Stimulated activated memory B cell treated with anti-CD40 and anti-IgM and Interleukin-4, amounts not matched to agents 10 μg/mL and 1 μg/mL and 100 μg/mL, for 72 hours (primary cell): ENCODE measurements around the gene RAB15.
A peak's percentile ranks its signal among the peaks of the same experiment; 100 is the strongest.

Experiments
- ATAC-seq: fragments of 150-1000 bp; cut with Tn5 transposase; 2 replicates; pipeline ENCODE4 v1.10.0; 2021
- H3K27ac Mint-ChIP-seq: one replicate; pipeline ENCODE4 v1.8.0; 2022; ENCODE audit warnings: mild to moderate bottlenecking, mixed read lengths
- H3K27me3 Mint-ChIP-seq: one replicate; pipeline ENCODE4 v1.8.0; 2022; ENCODE audit warnings: mixed read lengths
- H3K36me3 Mint-ChIP-seq: one replicate; pipeline ENCODE4 v1.8.0; 2022; ENCODE audit warnings: mixed read lengths
- H3K4me1 Mint-ChIP-seq: one replicate; pipeline ENCODE4 v1.8.0; 2022; ENCODE audit warnings: mixed read lengths
- H3K4me3 Mint-ChIP-seq: one replicate; pipeline ENCODE4 v1.8.0; 2022; ENCODE audit warnings: mild to moderate bottlenecking, moderate library complexity, mixed read lengths
- H3K9me3 Mint-ChIP-seq: one replicate; pipeline ENCODE4 v1.8.0; 2022; ENCODE audit warnings: mixed read lengths

The RAB15 gene

DNA sequence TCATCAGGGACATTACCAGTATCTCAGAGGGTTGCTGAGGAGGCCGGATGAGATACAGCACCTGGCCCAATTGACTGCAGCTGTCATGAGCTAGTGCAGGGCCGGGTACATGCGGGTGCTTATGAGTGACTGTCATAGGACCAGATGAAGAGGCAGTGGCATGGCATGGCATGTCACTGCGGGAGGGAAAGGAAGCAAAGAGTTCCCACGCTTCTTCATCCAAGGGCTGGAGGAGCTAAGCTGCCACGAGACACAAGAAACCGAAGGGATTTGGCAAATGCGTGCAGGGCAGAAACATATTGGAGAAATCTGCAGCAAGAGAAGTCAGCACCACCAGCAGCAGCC, 18.9 kb downstream of the RAB15 start:
- no peaks in the 10 kb centered on the region for H3K9me3 Mint-ChIP-seq
- peak overlapping the region; percentile 69 for H3K27ac Mint-ChIP-seq
- no peak for ATAC-seq
- no peaks in the 10 kb centered on the region for H3K27me3 Mint-ChIP-seq
- no peak overlapping the region for H3K4me3 Mint-ChIP-seq
- H3K4me1 Mint-ChIP-seq: peaks cover 15% of the 10 kb centered on the region
- peaks cover 29% of the 10 kb centered on the region for H3K36me3 Mint-ChIP-seq

DNA sequence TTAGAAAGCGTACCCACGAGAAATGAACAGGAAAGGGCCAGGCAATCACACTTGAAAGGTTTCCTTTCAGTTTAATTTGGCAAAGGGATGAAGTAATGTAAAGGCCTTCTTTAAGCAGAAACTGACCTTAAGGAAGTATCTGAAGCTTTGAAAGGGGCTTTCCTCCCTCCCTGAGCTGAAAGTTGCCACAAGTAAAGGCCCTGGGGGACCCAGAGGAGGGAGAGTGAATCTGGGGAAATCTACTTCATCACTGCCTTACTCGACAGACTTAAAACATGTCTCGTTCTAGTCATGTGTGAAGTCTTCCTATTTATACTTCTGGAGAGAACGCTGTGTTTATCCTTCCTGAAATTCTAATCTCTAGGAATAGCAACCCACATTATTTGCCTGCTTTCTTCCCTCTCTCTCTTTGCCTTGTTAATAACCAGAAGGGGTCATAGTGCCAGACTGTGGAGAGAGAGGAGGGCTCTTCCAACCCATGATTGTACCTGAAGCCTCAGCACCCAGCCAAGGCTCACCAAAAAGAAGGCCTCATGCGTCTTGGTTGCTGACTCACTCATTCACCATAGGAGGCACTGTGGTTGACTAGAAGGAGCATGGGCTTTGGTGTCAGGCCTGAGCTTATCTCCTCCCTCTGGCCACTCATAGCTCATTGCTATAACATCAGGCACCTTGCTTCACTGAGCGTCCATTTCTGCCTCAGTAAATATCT, 19.4 kb downstream of the RAB15 start:
- Mint-ChIP-seq H3K9me3 (no peaks in the 10 kb centered on the region), H3K4me1 (peaks cover 15% of the 10 kb centered on the region), H3K27ac (peak overlapping the region; percentile 69), H3K36me3 (peaks cover 35% of the 10 kb centered on the region), H3K4me3 (peak overlapping the region; percentile 8), H3K27me3 (no peaks in the 10 kb centered on the region)
- peak; percentile 82 for ATAC-seq

DNA sequence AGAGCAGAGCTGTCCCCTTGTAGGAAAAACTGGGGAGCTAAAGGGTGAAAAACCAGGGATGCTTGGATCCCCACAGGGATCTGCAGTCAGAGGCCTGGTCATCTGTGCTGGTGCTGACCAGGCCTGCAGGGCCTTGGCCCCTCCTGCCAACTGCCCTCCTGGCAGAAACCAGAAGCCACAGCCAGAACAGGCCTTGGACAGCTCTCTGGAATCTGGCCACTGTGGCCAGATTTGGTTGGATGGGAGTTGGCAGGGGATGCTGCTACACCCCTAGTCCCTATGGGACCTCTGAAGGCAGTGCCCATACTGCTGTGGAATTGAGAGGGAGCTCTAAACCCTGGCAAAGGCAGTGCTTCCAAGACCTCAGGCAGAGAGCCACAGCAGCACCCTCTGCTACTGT, 20.4 kb downstream of the RAB15 start:
- Mint-ChIP-seq H3K4me1 (peaks cover 15% of the 10 kb centered on the region), H3K27me3 (no peaks in the 10 kb centered on the region), H3K4me3 (no peak overlapping the region), H3K9me3 (no peaks in the 10 kb centered on the region), H3K27ac (no peak overlapping the region), H3K36me3 (peaks cover 44% of the 10 kb centered on the region)
- no peak for ATAC-seq

DNA sequence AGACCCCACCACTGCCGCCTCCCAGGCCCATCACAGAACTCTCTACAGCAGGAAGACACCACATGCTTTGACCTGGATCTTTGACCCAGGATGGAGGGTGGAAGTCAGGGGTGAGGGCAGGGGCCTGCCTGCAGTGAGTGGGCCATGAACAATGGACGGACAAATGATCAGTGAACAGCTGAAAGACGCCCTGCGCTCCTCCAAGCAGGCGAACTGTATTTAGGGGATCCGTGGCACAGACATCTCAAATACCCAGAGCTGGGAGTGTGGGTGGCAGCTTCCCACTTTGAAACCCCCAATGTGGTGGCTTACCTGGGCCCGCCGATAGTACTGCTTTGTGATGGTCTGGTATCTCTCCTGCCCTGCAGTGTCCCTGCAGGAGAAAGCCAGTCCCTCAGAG, 20.8 kb downstream of the RAB15 start:
- Mint-ChIP-seq H3K36me3 (peaks cover 48% of the 10 kb centered on the region), H3K4me1 (peaks cover 15% of the 10 kb centered on the region), H3K27me3 (no peaks in the 10 kb centered on the region), H3K9me3 (no peaks in the 10 kb centered on the region), H3K4me3 (no peak overlapping the region), H3K27ac (no peak overlapping the region)
- ATAC-seq: no peak

DNA sequence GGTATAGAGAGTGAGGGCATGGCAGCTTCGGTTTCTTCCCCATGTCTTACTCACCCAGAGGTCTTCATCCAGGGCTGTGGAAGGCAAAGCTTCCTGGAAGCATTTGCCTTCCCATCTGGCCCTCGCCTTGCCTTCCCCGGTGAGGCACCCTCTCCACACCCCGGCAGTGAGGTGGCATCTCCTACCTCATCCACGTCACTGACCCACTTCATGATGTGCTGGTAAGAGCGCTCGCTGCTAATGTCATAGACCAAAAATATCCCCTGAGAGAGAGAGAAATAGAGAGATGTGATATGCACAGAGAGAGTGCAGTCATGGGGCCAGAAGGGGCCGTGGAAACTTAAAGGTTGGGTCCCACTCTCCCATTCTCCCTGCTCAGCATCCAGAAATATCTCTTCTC, 21.2 kb downstream of the RAB15 start:
- Mint-ChIP-seq H3K4me3 (no peak overlapping the region), H3K27ac (no peak overlapping the region), H3K36me3 (peaks cover 52% of the 10 kb centered on the region), H3K9me3 (no peaks in the 10 kb centered on the region), H3K4me1 (peaks cover 15% of the 10 kb centered on the region), H3K27me3 (no peaks in the 10 kb centered on the region)
- no peak for ATAC-seq

DNA sequence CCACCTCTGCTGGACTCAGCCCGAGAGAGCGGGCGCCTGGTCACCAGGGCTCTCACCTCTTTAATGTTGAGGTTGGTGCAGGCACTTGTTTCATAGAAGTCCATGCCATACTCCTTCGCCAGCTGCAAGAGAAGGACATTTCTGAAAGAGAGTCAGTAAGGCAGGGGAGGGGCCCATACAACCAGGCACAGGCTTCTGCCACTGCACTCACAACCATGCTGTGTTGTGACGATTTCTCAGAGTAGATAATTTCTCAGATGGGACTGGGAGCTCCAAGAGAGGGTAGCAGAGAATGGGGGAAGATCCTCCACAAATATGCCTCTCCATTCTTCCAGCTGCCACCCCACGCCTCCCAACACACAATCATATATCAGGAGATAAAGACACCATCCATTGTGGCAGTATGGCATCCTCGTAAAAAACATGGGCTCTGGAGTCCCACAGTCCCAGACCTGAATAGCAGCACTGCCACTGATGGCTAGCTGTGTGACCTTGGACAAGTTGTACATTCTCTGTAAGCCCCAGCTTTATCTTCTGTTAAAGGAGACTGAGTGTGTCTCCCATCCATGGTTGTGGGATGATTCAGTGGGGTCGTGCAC, 23.4 kb downstream of the RAB15 start:
- H3K9me3 Mint-ChIP-seq: no peaks in the 10 kb centered on the region
- ATAC-seq: no peak
- H3K36me3 Mint-ChIP-seq: peaks cover 62% of the 10 kb centered on the region

DNA sequence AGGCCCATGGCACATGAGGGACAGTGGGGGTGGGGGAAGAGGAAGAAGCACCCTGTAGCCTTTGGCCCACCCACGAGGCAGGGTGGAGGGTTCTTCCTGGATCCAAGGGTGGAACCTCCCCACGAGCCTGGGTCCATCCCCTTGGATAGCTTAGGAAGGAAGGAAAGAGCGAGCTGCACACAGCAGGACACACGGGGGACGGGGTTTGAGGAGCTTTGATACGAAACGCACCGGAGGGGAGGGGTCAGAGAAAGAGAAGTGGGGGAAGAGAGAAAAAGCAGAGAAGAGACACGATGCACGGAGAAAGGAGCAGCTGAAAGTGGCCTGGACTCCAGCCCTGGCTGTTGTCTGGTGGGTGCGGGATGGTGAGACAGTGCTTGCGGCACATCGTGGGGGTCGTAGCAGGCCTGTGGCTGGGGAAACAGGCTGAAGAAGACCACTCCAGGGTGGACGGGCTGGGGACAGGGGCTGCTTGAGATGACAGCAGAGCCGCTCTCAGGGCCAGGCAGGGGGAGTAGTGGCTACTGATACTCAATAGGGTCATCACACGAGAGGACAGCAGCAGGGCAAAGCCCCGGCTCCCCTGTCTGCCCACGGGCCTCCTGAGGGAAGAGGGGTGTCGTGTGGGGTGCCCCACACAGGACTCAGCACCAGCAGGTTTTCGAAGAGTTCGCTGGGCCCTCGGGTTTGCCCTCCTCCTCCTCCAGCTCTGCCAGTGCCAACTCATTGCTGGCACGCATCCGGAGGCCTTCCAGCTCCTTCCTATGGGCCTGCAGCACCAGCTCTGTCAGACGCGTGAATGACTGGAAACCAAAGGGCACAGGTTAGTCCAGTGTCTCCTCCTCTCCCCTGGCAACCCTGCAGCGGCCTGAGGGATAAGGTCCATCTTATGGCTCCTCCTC, 24.2 kb downstream of the RAB15 start:
- Mint-ChIP-seq H3K27me3 (no peaks in the 10 kb centered on the region), H3K27ac (no peak overlapping the region), H3K9me3 (no peaks in the 10 kb centered on the region), H3K4me3 (no peak overlapping the region), H3K4me1 (peaks cover 25% of the 10 kb centered on the region), H3K36me3 (peaks cover 66% of the 10 kb centered on the region)
- no peak for ATAC-seq

More for the DNA sequence above, 23.4 kb downstream of the RAB15 start:
- no peaks in the 10 kb centered on the region for H3K27me3 Mint-ChIP-seq
- H3K27ac Mint-ChIP-seq: no peak overlapping the region
- H3K4me1 Mint-ChIP-seq: peaks cover 23% of the 10 kb centered on the region
- H3K4me3 Mint-ChIP-seq: no peak overlapping the region

DNA sequence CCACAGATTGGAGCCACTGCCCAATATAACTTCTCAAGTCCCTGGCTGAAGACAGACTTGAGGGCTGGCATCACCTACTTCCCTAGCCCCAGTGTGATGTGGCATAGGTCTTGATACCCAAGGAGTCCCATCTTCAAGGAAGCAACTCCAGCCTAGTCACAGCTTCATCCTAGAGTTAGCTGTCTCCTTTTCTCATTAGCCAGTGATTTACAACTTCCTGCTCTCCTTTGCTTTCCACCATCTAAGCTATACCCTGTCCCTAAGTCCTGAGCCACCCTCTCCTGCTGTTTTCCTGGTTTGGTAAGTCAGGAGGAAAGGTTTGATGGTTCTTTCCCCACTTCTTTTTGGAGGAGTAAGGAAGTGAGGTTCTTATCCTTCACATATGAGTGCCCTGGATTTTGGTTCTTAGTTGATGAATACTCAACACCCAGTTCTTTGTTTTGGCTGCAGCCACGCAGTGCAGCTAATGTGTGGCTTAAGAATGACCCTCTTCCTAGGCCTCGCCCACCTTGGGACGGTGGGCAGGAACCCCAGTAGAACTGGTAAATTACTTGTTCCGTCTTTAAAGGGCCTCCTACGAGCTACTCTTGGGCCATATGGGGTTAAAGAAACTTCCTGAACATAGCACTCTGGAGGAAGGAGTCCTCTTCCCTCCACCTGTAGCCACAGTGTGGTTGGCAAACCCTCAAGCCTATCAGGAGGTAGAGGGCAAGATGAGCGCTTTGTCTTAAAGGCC, 25.7 kb downstream of the RAB15 start:
- Mint-ChIP-seq H3K4me3 (no peak overlapping the region), H3K27ac (no peak overlapping the region), H3K4me1 (peaks cover 21% of the 10 kb centered on the region), H3K36me3 (peaks cover 66% of the 10 kb centered on the region), H3K27me3 (no peaks in the 10 kb centered on the region), H3K9me3 (no peaks in the 10 kb centered on the region)
- ATAC-seq: no peak

DNA sequence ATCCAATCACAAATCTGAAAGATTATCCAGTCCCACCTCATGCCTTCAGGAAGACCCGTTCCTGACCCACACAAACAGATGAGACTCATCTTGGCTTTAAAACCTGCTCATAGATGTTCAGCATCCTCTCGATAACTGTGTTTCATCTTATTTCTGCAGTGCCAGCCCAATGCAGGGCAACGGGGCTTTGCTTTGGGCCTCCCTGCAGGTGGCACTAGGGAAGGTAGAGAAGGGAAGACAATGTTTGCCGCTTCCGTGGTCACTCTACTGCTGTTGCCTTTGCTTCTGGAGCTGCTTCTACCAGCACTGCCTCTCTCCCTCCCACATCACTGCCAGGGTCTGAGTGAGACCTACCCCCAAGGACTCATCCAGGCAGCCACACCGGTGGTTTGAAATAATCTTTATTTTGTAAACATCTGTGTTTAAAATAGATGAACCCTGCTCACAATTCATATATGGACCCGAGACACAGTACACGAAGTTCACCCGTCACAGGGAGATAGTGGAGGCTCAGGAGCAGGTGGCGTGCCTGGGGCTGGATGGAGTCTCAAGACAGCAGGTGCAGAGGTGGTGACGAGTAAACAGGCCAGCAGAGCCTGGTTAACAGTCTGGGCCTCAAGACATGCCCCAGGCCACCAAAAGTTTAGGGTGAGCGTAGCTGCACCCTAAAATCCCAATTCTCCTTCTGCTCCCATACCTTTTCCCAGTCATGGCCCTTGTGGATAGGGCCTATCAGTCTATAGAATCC, 26.5 kb downstream of the RAB15 start:
- Mint-ChIP-seq H3K27ac (no peak overlapping the region), H3K36me3 (peaks cover 65% of the 10 kb centered on the region), H3K9me3 (no peaks in the 10 kb centered on the region), H3K4me1 (peaks cover 21% of the 10 kb centered on the region), H3K4me3 (no peak overlapping the region), H3K27me3 (no peaks in the 10 kb centered on the region)
- no peak for ATAC-seq

DNA sequence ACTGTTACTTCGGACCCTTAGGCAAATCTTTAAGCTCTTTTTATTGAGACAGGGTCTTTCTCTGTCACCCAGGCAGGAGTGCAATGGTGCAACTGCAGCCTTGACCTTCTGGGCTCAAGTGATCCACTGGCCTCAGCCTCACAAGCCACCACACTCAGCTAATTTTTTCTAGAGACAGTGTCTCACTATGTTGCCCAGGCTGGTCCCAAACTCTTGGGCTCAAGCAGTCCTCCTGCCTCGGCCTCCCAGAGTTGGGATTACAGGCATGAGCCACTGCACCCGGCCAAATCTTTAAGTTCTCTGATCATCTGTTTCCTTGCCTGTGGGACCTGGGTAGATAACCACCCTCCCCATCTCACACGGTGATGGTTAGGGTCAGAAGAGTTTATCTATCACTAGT, 27.3 kb downstream of the RAB15 start:
- no peak overlapping the region for H3K27ac Mint-ChIP-seq

DNA sequence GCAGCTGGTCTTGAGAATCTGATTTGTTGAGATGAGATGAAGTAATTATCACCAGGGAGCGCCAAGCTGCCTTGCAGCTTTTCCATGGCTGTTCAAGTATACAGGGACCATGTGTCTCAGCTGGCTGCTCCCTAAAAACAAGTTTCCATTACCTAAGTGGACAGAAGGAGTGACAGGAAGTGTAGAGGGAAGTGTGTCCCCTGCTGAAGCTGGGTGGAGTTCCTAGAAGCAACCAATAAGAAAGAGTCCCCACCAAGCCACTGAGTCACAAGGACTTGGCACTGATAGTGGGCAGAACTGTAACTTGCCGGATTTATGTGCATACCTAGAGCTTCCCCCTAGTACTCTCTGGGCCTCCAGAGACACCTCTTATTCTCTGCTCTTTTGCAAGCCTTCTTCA, 28.1 kb downstream of the RAB15 start:
- no peak for ATAC-seq
- no peak overlapping the region for H3K4me3 Mint-ChIP-seq
- peaks cover 27% of the 10 kb centered on the region for H3K4me1 Mint-ChIP-seq
- H3K27ac Mint-ChIP-seq: no peak overlapping the region
- no peaks in the 10 kb centered on the region for H3K9me3 Mint-ChIP-seq
- H3K27me3 Mint-ChIP-seq: no peaks in the 10 kb centered on the region
- H3K36me3 Mint-ChIP-seq: peaks cover 68% of the 10 kb centered on the region

More for the DNA sequence above, 27.3 kb downstream of the RAB15 start:
- H3K36me3 Mint-ChIP-seq: peaks cover 66% of the 10 kb centered on the region
- no peak overlapping the region for H3K4me3 Mint-ChIP-seq
- H3K27me3 Mint-ChIP-seq: no peaks in the 10 kb centered on the region
- H3K9me3 Mint-ChIP-seq: no peaks in the 10 kb centered on the region
- ATAC-seq: no peak
- H3K4me1 Mint-ChIP-seq: peaks cover 21% of the 10 kb centered on the region

DNA sequence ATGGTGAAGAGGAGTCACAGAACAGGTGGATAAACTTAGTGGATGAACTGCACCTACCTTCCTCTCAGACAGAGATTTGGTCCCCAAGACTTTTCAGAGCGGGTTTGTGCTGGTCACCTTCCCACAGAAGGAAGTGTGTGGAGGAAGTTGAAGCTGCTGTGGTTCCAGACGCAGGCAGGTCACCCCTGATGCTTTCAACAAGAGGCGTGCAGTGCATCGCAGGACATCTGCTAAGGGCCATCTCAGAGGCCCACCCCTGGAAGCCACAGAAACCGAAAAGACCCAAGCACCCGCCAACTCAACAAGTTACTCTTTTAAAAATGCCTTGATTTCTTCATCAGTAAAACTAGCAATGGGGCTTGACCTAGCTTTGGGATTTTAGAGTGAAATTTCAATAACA, 28.6 kb downstream of the RAB15 start:
- Mint-ChIP-seq H3K9me3 (no peaks in the 10 kb centered on the region), H3K27me3 (no peaks in the 10 kb centered on the region), H3K4me1 (peaks cover 29% of the 10 kb centered on the region), H3K4me3 (no peak overlapping the region), H3K27ac (no peak overlapping the region), H3K36me3 (peaks cover 68% of the 10 kb centered on the region)
- no peak for ATAC-seq

DNA sequence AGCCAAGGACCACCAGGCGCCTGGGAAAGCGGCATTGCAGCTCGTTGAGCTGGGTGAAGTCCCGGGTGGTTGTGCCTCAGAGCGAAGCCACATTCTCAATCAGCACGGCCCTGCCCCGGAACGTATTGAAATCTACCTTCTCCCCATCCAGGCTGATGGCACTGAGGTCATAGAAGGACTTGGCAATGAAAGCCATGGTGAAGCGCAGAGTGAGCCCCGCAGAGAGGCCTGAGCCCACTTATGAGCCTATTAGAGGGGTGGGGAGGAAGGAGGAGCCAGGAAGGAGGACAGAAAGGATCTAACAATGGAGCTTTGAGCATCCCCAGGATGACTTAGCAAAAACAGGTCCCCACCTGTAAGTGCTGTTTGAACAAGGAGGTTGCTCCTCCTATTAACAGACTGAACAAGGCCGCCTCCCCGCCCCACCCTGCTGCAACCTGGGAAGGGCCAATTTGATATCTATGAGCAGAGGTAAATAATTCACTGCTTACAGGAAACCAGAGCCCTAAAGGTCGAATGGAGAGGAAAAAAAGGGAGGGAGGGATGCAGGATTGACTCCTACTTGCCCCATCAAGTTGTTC, 29.5 kb downstream of the RAB15 start, which contains the start of gene GPX2:
Gene GPX2 (minus strand): TSS at position 215 of the 581 bp plus-strand sequence. CDS start 19 bp downstream, at position 196.
- Mint-ChIP-seq H3K4me3 (no peak within 1 kb of the TSS), H3K36me3 (peaks cover 64% of the 10 kb centered on the region), H3K4me1 (peaks cover 33% of the 10 kb centered on the region), H3K9me3 (no peaks in the 10 kb centered on the region), H3K27me3 (no peaks in the 10 kb centered on the region), H3K27ac (no peak within 1 kb of the TSS)
- no peak for ATAC-seq

DNA sequence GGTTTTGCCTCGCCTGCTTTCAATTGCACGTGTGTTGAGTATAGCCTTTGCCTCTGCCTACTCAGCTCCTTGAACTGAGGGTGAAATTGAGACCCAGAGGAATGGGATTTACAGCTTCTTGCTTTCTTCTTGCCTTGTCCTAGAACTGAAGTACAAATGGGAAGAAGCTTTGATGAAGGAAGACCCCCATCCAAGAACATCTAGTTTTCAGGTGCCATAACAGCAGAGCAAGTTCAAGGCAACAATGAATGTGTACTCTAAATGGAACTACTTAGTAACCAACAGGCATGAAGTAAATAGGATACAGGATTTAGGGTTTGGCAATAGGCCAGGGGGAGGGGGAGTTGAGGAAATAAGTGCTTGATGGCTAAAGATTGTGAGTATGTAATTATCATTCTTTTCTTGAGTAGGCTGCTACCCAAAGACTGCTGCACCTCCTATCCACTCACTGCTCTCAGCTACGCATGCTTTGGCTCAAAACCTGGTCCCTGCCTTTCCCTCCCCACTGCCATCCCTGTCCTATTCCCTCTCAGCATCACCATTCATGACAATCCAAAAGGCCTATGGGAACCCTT, 31.7 kb downstream of the RAB15 start:
- peaks cover 50% of the 10 kb centered on the region for H3K4me1 Mint-ChIP-seq
- H3K27ac Mint-ChIP-seq: no peak overlapping the region
- ATAC-seq: no peak
- H3K4me3 Mint-ChIP-seq: no peak overlapping the region
- H3K9me3 Mint-ChIP-seq: no peaks in the 10 kb centered on the region
- no peaks in the 10 kb centered on the region for H3K27me3 Mint-ChIP-seq
- peaks cover 52% of the 10 kb centered on the region for H3K36me3 Mint-ChIP-seq
